ENCODE results near the gene RPL22L1. TPM values are rescaled to one million over a fixed set of nuclear protein-coding genes. Genes with fewer than 3 reads are reported as not detected.

RPL22L1 gene
- 205 and 409 TPM in 2 replicates for total RNA-seq (2022)
- Bru-seq, nascent RNA, result percentile 99 among the genes with signal in this experiment
- BruChase-seq, experiment 1, labeled RNA remaining after a 6-hour chase, result percentile 99 among the genes with signal in this experiment
- BruChase-seq, experiment 2, labeled RNA remaining after a 2-hour chase, result percentile 98 among the genes with signal in this experiment
- long read RNA-seq, transcript RPL22L1-202 (4 exons, 506 nt), result minor isoform, 10 of 155 reads
- long read RNA-seq, transcript RPL22L1-201 (4 exons, 2,190 nt), result major isoform, 133 of 155 reads
- long read RNA-seq, partial matches to known transcripts, result 4 of 155 reads
- long read RNA-seq, other reads (novel, unspliced or antisense), result 5 of 155 reads

DNA sequence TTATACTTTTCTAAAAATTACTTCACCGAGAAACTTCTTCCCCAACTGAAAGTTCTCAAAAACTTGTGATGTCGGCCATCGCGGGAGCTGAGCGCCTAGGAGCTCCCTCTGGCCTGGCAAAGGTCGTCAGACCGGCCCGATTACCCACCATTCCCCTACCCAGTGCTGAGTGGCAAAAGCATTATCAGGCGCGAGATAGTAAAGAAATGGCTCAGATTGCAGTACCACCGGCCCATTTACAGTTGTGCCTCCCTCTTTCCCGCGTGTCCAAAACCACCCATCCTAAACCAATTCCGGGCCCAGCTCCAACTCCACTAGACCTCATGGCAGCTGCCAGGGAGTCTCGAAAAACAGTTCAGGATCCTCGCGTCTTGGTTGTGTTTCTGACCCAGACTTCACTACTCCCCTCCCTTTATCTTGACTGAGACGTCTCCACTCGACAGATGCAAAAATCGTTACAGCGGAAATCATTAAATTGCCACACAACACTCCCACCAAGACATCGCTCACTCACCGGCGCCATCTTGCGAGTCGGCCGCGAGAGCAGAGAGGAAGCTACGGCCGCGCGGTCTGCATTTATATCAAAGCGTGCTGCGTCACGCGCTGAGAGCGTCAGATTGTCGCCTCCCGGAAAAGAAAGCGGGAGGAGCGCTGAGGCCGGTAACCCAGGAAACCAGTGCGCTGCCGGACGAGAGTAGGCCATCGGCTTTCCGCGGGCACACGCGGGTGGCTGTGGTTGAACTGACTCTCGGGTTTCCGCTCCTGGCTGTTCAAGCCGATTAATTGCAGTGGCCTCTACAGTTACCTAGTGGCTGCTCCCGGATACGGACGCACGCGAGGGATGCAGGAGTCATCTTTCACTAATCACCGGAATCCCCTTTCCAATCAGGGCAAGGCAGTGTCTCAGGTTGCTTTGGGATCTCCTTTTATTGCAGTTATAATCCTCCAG lies at the start of gene RPL22L1:
Gene RPL22L1 (minus strand): TSS at position 551 of the 949 bp plus-strand sequence. CDS start 28 bp downstream, at position 523.
- Mint-ChIP-seq H3K27ac (ENCODE audit: low read depth, unreplicated experiment) (peak within 1 kb of the TSS; percentile 97), H3K4me1 (ENCODE audit: insufficient read depth, unreplicated experiment) (peaks cover 10% of the 10 kb centered on the region), H3K27me3 (ENCODE audit: insufficient read depth, unreplicated experiment) (no peaks in the 10 kb centered on the region), H3K4me3 (ENCODE audit: unreplicated experiment) (peak within 1 kb of the TSS; percentile 93), H3K9me3 (ENCODE audit: unreplicated experiment) (no peaks in the 10 kb centered on the region), H3K36me3 (ENCODE audit: insufficient read depth, unreplicated experiment) (peaks cover 52% of the 10 kb centered on the region)
- TSS peak; percentile 72 for BruUV-seq (replicated peaks)
- ChIA-PET POLR2A (interaction anchor here (0.5 to 3.2 kb wide), 29 partner anchors 13 to 1797 kb away, joined by 3 to 18 read pairs (median 5); partner anchors contain the start of genes EIF5A2 and PRKCI), CTCF (interaction anchor here (0.5 to 1.8 kb wide), 7 partner anchors 22 to 777 kb away, joined by 3 to 5 read pairs (median 3); no protein-coding TSS in a partner anchor)
- peak; percentile 96 for DNase-seq (ENCODE audit: unreplicated experiment)
- TF ChIP-seq, protein P1, sequence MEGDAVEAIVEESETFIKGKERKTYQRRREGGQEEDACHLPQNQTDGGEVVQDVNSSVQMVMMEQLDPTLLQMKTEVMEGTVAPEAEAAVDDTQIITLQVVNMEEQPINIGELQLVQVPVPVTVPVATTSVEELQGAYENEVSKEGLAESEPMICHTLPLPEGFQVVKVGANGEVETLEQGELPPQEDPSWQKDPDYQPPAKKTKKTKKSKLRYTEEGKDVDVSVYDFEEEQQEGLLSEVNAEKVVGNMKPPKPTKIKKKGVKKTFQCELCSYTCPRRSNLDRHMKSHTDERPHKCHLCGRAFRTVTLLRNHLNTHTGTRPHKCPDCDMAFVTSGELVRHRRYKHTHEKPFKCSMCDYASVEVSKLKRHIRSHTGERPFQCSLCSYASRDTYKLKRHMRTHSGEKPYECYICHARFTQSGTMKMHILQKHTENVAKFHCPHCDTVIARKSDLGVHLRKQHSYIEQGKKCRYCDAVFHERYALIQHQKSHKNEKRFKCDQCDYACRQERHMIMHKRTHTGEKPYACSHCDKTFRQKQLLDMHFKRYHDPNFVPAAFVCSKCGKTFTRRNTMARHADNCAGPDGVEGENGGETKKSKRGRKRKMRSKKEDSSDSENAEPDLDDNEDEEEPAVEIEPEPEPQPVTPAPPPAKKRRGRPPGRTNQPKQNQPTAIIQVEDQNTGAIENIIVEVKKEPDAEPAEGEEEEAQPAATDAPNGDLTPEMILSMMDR (IDR thresholded peaks at IDR 0.05; ENCODE audit: unreplicated experiment), result no peak
- intact Hi-C loops (cut with micrococcal nuclease), result loop anchor here (1.0 kb wide), 1 partner anchor 38 kb away; the partner anchor contains the start of gene EIF5A2

DNA sequence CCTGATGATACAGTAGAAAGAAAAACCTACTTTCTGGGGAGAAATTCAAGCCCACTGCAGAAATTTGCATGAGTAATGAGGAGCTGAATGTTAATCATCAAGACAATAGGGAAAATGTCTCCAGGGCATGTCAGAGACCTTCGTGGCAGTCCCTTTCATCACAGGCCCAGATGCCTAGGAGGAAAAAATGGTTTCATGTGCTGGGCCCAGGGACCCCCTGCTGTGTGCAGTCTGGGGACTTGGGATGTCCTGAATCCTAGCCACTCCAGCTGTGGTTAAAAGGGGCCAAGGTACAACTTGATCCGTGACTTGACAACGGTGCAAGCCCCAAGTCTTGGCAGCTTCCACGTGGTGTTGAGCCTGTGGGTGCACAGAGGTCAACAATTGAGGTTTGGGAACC lies 48.7 kb upstream of the RPL22L1 start:
- Mint-ChIP-seq H3K36me3 (ENCODE audit: insufficient read depth, unreplicated experiment) (no peaks in the 10 kb centered on the region), H3K9me3 (ENCODE audit: unreplicated experiment) (peaks cover 18% of the 10 kb centered on the region), H3K4me3 (ENCODE audit: unreplicated experiment) (no peak overlapping the region), H3K27ac (ENCODE audit: low read depth, unreplicated experiment) (no peak overlapping the region), H3K27me3 (ENCODE audit: insufficient read depth, unreplicated experiment) (no peaks in the 10 kb centered on the region), H3K4me1 (ENCODE audit: insufficient read depth, unreplicated experiment) (no peaks in the 10 kb centered on the region)
- CTCF ChIA-PET, result interaction anchor here (0.5 kb wide), 1 partner anchor 849 kb away, joined by 3 read pairs; no protein-coding TSS in a partner anchor
- intact Hi-C loops (cut with micrococcal nuclease), result no loop called here
- no TSS peak for BruUV-seq (replicated peaks)
- DNase-seq (ENCODE audit: unreplicated experiment), result no peak
- POLR2A ChIA-PET, result no interaction called here
- TF ChIP-seq, protein P1 (IDR thresholded peaks at IDR 0.05; ENCODE audit: unreplicated experiment), result no peak

DNA sequence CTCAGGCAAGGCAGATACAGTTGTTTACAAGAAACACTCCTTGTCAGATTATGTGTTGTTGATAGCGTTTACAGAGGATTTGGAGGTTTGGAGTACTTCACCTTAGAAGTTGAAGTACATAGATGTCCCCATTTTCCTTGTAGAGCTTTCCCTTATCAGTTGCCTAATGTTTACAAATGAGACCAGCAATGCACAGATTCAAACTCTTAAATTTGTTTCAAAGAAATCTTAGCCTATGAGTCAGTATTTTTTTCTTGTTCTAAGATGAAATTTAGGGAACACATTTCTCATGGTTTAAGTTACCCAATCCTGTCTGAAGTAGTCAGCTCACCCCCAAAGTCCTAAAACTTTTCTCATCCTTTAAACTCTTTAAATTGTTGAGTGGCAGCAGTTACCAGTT lies 44.7 kb upstream of the RPL22L1 start:
- Mint-ChIP-seq H3K4me3 (ENCODE audit: unreplicated experiment) (no peak overlapping the region), H3K9me3 (ENCODE audit: unreplicated experiment) (peaks cover 18% of the 10 kb centered on the region), H3K36me3 (ENCODE audit: insufficient read depth, unreplicated experiment) (no peaks in the 10 kb centered on the region), H3K27me3 (ENCODE audit: insufficient read depth, unreplicated experiment) (no peaks in the 10 kb centered on the region), H3K4me1 (ENCODE audit: insufficient read depth, unreplicated experiment) (peaks cover 1% of the 10 kb centered on the region), H3K27ac (ENCODE audit: low read depth, unreplicated experiment) (no peak overlapping the region)
- POLR2A ChIA-PET, result interaction anchor here (0.8 to 1.2 kb wide), 2 partner anchors 45 to 84 kb away, joined by 3 to 6 read pairs; partner anchors contain the start of gene RPL22L1
- TF ChIP-seq, protein P1 (IDR thresholded peaks at IDR 0.05; ENCODE audit: unreplicated experiment), result no peak
- DNase-seq (ENCODE audit: unreplicated experiment), result no peak
- BruUV-seq (replicated peaks), result no TSS peak
- CTCF ChIA-PET, result no interaction called here
- intact Hi-C loops (cut with micrococcal nuclease), result no loop called here

Measured in MCF 10A (cell line).